OCI-M1 (cell line): ENCODE results near the gene CD320.

Source experiments
- DNase-seq: peaks from one replicate; lab custom pipeline; 2025; lab: John Stamatoyannopoulos, UW

The CD320 gene

DNA sequence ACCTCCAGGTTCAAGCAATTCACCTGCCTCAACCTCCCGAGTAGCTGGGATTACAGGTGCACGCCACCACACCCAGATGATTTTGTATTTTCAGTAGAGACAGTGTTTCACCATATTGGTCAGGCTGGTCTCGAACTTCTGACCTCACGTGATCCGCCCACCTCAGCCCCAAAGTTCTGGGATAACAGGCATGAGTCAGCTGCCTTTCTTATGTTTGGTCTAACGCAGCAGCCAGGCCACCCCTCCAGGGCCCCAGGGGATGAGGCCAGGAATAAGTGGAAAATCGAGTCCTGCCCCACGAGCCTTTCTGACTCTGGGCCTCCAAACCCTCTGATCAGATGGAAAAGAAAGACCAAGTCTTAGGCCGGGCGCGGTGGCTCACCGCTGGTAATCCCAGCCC is 54.5 kb downstream of the CD320 start:
- no peak for DNase-seq

DNA sequence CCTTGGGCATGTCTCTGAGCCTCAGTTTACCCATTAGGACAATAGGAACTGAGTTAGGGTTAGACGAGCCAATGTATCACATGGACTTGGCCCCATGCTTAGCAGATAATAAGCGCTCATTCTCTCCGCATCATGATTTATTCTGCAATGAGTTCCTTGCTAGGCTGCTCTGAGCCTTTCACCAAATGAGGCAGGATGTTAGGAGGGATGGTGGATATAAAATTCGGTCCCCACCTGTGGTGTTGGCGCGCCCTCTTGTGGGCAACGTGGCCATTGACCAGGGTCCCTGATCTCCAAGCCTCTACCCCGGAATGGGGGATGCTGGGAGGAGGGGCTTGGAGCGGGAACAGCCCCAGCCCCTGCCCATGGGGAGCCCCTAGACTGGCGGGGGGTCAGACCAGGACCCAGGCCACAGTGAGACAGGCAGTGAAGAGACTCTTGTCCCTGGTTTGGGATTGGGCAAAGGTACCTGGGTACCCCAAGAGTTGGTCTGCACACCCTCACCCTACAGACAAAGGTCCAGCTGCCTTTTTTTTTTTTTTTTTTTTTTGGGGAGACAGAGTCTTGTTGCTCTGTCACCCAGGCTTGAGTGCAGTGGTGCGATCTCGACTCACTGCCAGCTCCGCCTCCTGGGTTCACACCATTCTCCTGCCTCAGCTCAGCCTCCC is 55.1 kb downstream of the CD320 start:
- peak; percentile 94 for DNase-seq
